Small intestine (tissue), 7 donors: ENCODE measurements around the gene TIMP3. TPM values are rescaled to one million over a fixed set of nuclear protein-coding genes. Genes with fewer than 3 reads are reported as not detected.
"Not testable (repeated sequence)": the region's sequence is repeated elsewhere in the genome, so short reads cannot be mapped to it uniquely, and the experiment has no call there.

Experiments
- DNase-seq, 2 donors: peaks; one replicate each; pipeline versions ENCODE4 v3.0.0 to v3.0.0-alpha.2; 2013
- FAIRE-seq: peaks from 2 replicates; lab custom pipeline; 2012; peaks lifted over from hg19 to GRCh38; lab: Jason Lieb, UNC
- H3K27ac ChIP-seq, 3 donors: one replicate each; pipeline ENCODE4 v1.5.1; 2013; ENCODE audit warnings: low read length in 2 of 3, mild to moderate bottlenecking in 2 of 3, control low read depth in 1 of 3, inconsistent platforms in 1 of 3, low read depth in 1 of 3, moderate library complexity in 1 of 3
- H3K27me3 ChIP-seq, 3 donors: one replicate each; pipeline ENCODE4 v1.6.1; 2013; ENCODE audit warnings: low read length in 3 of 3, inconsistent platforms in 1 of 3; ENCODE audit not compliant: control insufficient read depth in 3 of 3, insufficient read depth in 3 of 3
- H3K36me3 ChIP-seq, 3 donors: one replicate each; pipeline ENCODE4 v1.6.1; 2013; ENCODE audit warnings: low read length in 3 of 3, inconsistent platforms in 1 of 3, low read depth in 1 of 3, mild to moderate bottlenecking in 1 of 3, moderate library complexity in 1 of 3; ENCODE audit not compliant: control insufficient read depth in 3 of 3, insufficient read depth in 2 of 3
- H3K4me1 ChIP-seq, 3 donors: one replicate each; pipeline ENCODE4 v1.6.1; 2013; ENCODE audit warnings: low read length in 2 of 3, inconsistent platforms in 1 of 3, low read depth in 1 of 3, mild to moderate bottlenecking in 1 of 3, moderate library complexity in 1 of 3; ENCODE audit not compliant: control insufficient read depth in 3 of 3, insufficient read depth in 2 of 3
- H3K4me3 ChIP-seq, 3 donors: one replicate each; pipeline ENCODE4 v1.5.1; 2013; ENCODE audit warnings: low read length in 3 of 3, control low read depth in 1 of 3, inconsistent platforms in 1 of 3, low read depth in 1 of 3, mild to moderate bottlenecking in 1 of 3, moderate library complexity in 1 of 3
- H3K9me3 ChIP-seq, 2 donors: one replicate each; pipeline ENCODE4 v1.6.1; 2013; ENCODE audit warnings: low read depth in 1 of 2, low read length in 1 of 2; ENCODE audit not compliant: control insufficient read depth in 2 of 2, insufficient read depth in 1 of 2
- whole genome bisulfite sequencing, 3 donors: extraction: QIAGEN DNeasy Blood & Tissue Kit; methylation state at CpG; one replicate each; pipeline ENCODE4 v1.1.7; 2013; 5-methylcytosine and 5-hydroxymethylcytosine counted together
- polyA plus RNA-seq, 4 donors: library from polyadenylated mRNA; stranded (reverse) in 3 of 4; unstranded in 1 of 4; fragments of 200-250 nt in 3 of 4; fragments of 120-200 nt in 1 of 4; gene quantifications; one replicate each; pipeline versions ENCODE4 v1.2.1 to v1.2.3, GENCODE V29; 2013
- donor health status: healthy with polysubstance abuse.
- donor health status: control.
- donor health status: control.
- donor health status: Bipolar disorder and iron deficiency.
- donor health status: healthy.

The TIMP3 gene
- polyA plus RNA-seq, 4 donors = 1.8 to 118 (median 14.9) TPM

DNA sequence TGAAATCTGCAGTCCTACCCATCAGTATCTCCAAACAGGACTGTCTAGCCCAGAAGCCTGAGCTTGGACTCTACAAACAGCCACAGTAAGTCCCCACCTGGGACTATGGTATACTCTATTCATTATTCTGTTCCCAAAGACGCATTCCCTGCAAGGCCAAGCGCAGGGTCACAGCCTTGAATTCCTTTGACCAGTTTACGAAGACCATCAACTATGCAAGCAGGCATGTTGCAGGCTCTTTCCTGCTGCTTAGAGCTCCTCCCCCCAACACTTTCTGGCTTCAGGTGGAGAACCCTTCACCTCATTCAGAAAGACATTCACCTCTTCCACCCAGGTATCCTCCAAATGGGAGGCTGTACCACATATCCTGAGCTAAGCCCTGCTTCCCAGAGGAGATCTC, 62.5 kb downstream of the TIMP3 start:
- H3K9me3 ChIP-seq = no peaks in the 10 kb centered on the region
- H3K4me3 ChIP-seq = no peak overlapping the region
- DNase-seq = no peak
- no peak for FAIRE-seq
- H3K36me3 ChIP-seq = peaks cover 0 to 11% (median 0%) of the 10 kb centered on the region in 3 donors
- WGBS, 3 donors = 92 to 93% (median 93%) methylated on average over 3 of the region's 3 CpGs
- no peaks in the 10 kb centered on the region for H3K27me3 ChIP-seq
- no peak overlapping the region for H3K27ac ChIP-seq
- no peaks in the 10 kb centered on the region for H3K4me1 ChIP-seq

- H3K4me1 ChIP-seq = no peaks in the 10 kb centered on the region
- WGBS, 3 donors = 70 to 80% (median 72%) methylated on average over 7 of the region's 7 CpGs
- H3K36me3 ChIP-seq = peaks cover 0 to 9% (median 0%) of the 10 kb centered on the region in 3 donors
- no peak overlapping the region for H3K4me3 ChIP-seq
- H3K9me3 ChIP-seq = no peaks in the 10 kb centered on the region
- no peak overlapping the region for H3K27ac ChIP-seq
- FAIRE-seq = no peak
- H3K27me3 ChIP-seq = no peaks in the 10 kb centered on the region
- DNase-seq = no peak
Observed at GRCh38 chr22:32864596-32864995, 63.1 kb downstream of the TIMP3 start.

- DNase-seq (no peak), FAIRE-seq (no peak)
- H3K4me1 ChIP-seq = no peaks in the 10 kb centered on the region
- H3K27ac ChIP-seq = no peak overlapping the region
- H3K36me3 ChIP-seq = no peaks in the 10 kb centered on the region
- H3K4me3 ChIP-seq = no peak overlapping the region
- no peaks in the 10 kb centered on the region for H3K27me3 ChIP-seq
- H3K9me3 ChIP-seq = no peaks in the 10 kb centered on the region
- WGBS, 3 donors = 51 to 72% (median 56%) methylated on average over 4 of the region's 4 CpGs
Observed at GRCh38 chr22:32866953-32867352, 65.4 kb downstream of the TIMP3 start.

DNA sequence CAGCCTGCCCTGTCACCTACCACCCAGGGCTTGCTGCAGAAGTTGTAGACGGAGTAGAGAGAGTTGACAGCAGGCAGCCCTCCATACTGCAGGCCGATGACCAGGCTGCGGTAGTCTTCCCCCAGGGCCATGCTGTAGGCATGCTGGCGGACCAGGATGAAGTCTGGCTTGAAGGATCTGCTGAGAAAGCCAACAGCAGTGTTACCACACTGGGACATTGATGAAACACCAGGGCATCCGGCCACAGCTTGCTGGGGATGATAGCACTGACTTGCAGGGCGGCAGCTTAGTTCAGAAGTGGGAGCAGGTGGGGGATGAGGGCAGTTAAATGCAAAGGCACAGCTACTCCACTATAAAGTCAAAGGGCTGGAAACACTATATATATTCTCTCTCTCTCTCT, 67.4 kb downstream of the TIMP3 start:
- FAIRE-seq = no peak
- H3K4me3 ChIP-seq = no peak overlapping the region
- WGBS, 3 donors = 84 to 89% (median 89%) methylated on average over 6 of the region's 6 CpGs
- no peaks in the 10 kb centered on the region for H3K9me3 ChIP-seq
- H3K27me3 ChIP-seq = no peaks in the 10 kb centered on the region
- no peaks in the 10 kb centered on the region for H3K36me3 ChIP-seq
- no peaks in the 10 kb centered on the region for H3K4me1 ChIP-seq
- no peak for DNase-seq
- no peak overlapping the region for H3K27ac ChIP-seq

- DNase-seq (no peak), FAIRE-seq (no peak)
Observed at GRCh38 chr22:32870474-32870873, 69.0 kb downstream of the TIMP3 start.

DNA sequence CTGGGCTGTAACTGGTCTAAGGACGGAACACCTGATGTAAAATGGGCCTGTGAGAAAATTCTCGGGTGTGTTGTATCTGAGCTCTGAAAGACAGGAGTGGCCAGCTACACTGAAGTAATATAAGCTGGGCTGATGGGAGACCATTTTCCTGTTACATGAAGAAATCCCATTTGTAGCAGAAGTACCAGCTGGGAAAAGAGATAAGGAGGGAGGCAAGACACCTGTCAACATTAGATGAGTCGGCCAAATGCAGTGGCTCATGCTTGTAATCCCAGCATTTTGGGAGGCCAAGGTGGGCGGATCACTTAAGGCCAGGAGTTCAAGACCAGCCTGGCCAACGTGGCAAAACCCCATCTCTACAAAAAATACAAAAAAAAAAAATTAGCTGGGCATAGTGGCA, 72.1 kb downstream of the TIMP3 start:
- H3K36me3 ChIP-seq, H3K27me3 ChIP-seq, DNase-seq, H3K9me3 ChIP-seq, H3K4me3 ChIP-seq, FAIRE-seq, H3K4me1 ChIP-seq: not testable (repeated sequence)
- H3K27ac ChIP-seq = peak overlapping the region in 1 of 3 donors; percentile 57
- WGBS, 3 donors = 62 to 78% (median 68%) methylated on average over 5 of the region's 5 CpGs

More at GRCh38 chr22:32870474-32870873, 69.0 kb downstream of the TIMP3 start:
- H3K27ac ChIP-seq = no peak overlapping the region
- no peaks in the 10 kb centered on the region for H3K36me3 ChIP-seq
- no peaks in the 10 kb centered on the region for H3K9me3 ChIP-seq
- no peaks in the 10 kb centered on the region for H3K27me3 ChIP-seq
- H3K4me1 ChIP-seq = peaks cover 0 to 3% (median 0%) of the 10 kb centered on the region in 3 donors
- H3K4me3 ChIP-seq = no peak overlapping the region

- H3K27ac ChIP-seq = peak overlapping the region in 1 of 3 donors; percentile 57
- H3K4me1 ChIP-seq = peaks cover 0 to 3% (median 0%) of the 10 kb centered on the region in 3 donors
- 80 to 84% (median 83%) methylated on average over 4 of the region's 4 CpGs for WGBS, 3 donors
- H3K27me3 ChIP-seq = no peaks in the 10 kb centered on the region
- no peak overlapping the region for H3K4me3 ChIP-seq
- no peaks in the 10 kb centered on the region for H3K36me3 ChIP-seq
- no peaks in the 10 kb centered on the region for H3K9me3 ChIP-seq
- peak in 1 of 2 donors; percentile 64 for DNase-seq
- FAIRE-seq = no peak
Observed at GRCh38 chr22:32874385-32874784, 72.9 kb downstream of the TIMP3 start.

DNA sequence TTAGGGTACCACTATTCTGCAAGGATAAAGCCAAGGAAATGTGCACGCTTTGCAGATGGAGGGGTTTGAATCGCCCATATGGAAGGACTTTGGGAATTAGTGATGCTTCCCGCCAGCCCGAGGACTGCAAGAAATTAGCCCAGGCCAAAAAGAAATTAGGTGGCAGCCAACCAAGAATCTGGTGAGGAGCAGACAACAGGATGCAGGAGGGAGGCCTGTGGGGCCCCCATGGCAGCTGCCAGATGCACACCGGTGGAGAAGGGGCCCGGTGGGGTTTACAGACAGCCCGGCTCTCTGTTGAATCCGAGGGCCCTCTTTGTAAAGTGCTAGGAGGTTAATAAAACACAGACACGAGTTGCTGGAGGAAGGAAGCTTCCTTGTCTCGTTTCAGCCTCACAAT, 73.5 kb downstream of the TIMP3 start:
- H3K4me1 ChIP-seq = peaks cover 0 to 3% (median 0%) of the 10 kb centered on the region in 3 donors
- no peaks in the 10 kb centered on the region for H3K36me3 ChIP-seq
- no peaks in the 10 kb centered on the region for H3K9me3 ChIP-seq
- H3K4me3 ChIP-seq = no peak overlapping the region
- no peak for DNase-seq
- no peak overlapping the region for H3K27ac ChIP-seq
- no peaks in the 10 kb centered on the region for H3K27me3 ChIP-seq
- WGBS, 3 donors = 58 to 68% (median 67%) methylated on average over 10 of the region's 10 CpGs
- no peak for FAIRE-seq

DNA sequence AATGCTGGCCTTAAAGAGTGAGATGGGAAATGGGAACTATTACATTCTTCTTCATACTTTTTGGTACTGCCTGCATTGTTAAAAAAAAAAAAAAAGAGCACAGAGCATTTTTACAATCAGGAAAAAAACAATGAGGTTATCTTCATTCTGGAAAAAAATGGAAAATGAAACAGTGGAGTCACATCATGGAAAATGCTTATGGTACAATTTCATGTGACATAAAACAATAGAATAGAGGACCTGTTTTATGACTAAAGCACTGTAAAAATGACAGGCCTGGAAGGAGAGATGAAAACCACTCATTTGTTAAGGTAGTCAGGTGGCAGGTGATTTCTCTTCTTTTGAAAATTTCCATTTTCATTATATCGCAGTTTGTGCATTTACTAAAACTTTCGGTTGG, 75.0 kb downstream of the TIMP3 start:
- no peak for FAIRE-seq
- no peak for DNase-seq
- 90 to 91% (median 91%) methylated on average over 2 of the region's 2 CpGs for WGBS, 3 donors
- H3K27ac ChIP-seq = no peak overlapping the region
- H3K27me3 ChIP-seq = no peaks in the 10 kb centered on the region
- H3K4me3 ChIP-seq = no peak overlapping the region
- no peaks in the 10 kb centered on the region for H3K9me3 ChIP-seq
- peaks cover 0 to 16% (median 0%) of the 10 kb centered on the region in 3 donors for H3K4me1 ChIP-seq
- no peaks in the 10 kb centered on the region for H3K36me3 ChIP-seq
